SK-N-SH (cell line): ENCODE measurements around the gene PAPPA2. TPM values are rescaled to one million over a fixed set of nuclear protein-coding genes. Genes with fewer than 3 reads are reported as not detected.

Source experiments
- CTCF ChIA-PET: fragments of 300-600, 350-600 bp; formaldehyde crosslinking; extraction: SDS; loops from one replicate; lab custom pipeline; 2021; lab: Yijun Ruan, JAX
- POLR2A ChIA-PET: fragments of 350-600 bp; sonication (Branson Sonifier 250); formaldehyde crosslinking; extraction: SDS; loops from one replicate; lab custom pipeline; 2020; ENCODE audit warnings: antibody characterized with exemption, inconsistent platforms; lab: Yijun Ruan, JAX
- DNase-seq: peaks from one replicate; pipeline ENCODE4 v3.0.0; 2012
- H2AFZ ChIP-seq: fragments of 200-600 bp; sonication (generic); 2 replicates; pipeline ENCODE4 v1.8.1; 2016; ENCODE audit warnings: antibody characterized with exemption, mild to moderate bottlenecking, low read depth
- H3F3A ChIP-seq: fragments of 200-600 bp; sonication (generic); replicated peaks from 2 replicates; pipeline ENCODE3; 2016; ENCODE audit warnings: antibody characterized with exemption, mild to moderate bottlenecking; ENCODE audit not compliant: insufficient read depth
- H3K27ac ChIP-seq, 2 experiments: fragments of 200-500 bp in 1 of 2; fragments of 200-600 bp in 1 of 2; sonication (Bioruptor generic) in 1 of 2; sonication (generic), shearing (Covaris generic) in 1 of 2; 2 replicates each; pipeline versions ENCODE4 v1.5.1 to v1.6.1; 2014 to 2016; ENCODE audit warnings: low read depth in 2 of 2, inconsistent platforms in 1 of 2, low read length in 1 of 2, mild to moderate bottlenecking in 1 of 2, mixed read lengths in 1 of 2
- H3K27me3 ChIP-seq: fragments of 200-600 bp; sonication (generic), shearing (Covaris generic); 2 replicates; pipeline ENCODE4 v1.6.1; 2016; ENCODE audit warnings: mixed run types; ENCODE audit not compliant: insufficient read depth
- H3K36me3 ChIP-seq, 2 experiments: fragments of 200-500 bp in 1 of 2; fragments of 200-600 bp in 1 of 2; sonication (Bioruptor generic) in 1 of 2; sonication (generic) in 1 of 2; replicated peaks in 1 of 2; 2 replicates each; pipeline versions ENCODE3 to v1.5.1; 2014 to 2016; ENCODE audit warnings: low read length in 1 of 2, mild to moderate bottlenecking in 1 of 2; ENCODE audit not compliant: insufficient read depth in 2 of 2, control insufficient read depth in 1 of 2
- H3K4me1 ChIP-seq, 2 experiments: fragments of 200-500 bp in 1 of 2; fragments of 200-600 bp in 1 of 2; sonication (Bioruptor generic) in 1 of 2; sonication (generic), shearing (Covaris generic) in 1 of 2; 2 replicates each; pipeline versions ENCODE4 v1.5.1 to v1.6.1; 2014 to 2016; ENCODE audit warnings: low read depth in 1 of 2, low read length in 1 of 2, mixed run types in 1 of 2; ENCODE audit not compliant: insufficient read depth in 2 of 2, control insufficient read depth in 1 of 2
- H3K4me2 ChIP-seq: fragments of 200-600 bp; sonication (generic), shearing (Covaris generic); 2 replicates; pipeline ENCODE4 v1.6.1; 2017; ENCODE audit warnings: mixed run types
- H3K4me3 ChIP-seq, 2 experiments: fragments of 200-500 bp in 1 of 2; fragments of 200-600 bp in 1 of 2; sonication (Bioruptor generic) in 1 of 2; sonication (generic), shearing (Covaris generic) in 1 of 2; 2 replicates each; pipeline versions ENCODE4 v1.5.1 to v1.8.1; 2014 to 2016; ENCODE audit warnings: low read depth in 2 of 2, inconsistent platforms in 1 of 2, low read length in 1 of 2, mild to moderate bottlenecking in 1 of 2, mixed read lengths in 1 of 2, moderate library complexity in 1 of 2
- H3K79me2 ChIP-seq: fragments of 200-600 bp; sonication (generic); 2 replicates; pipeline ENCODE4 v1.8.1; 2017; ENCODE audit warnings: mild to moderate bottlenecking; ENCODE audit not compliant: insufficient read depth
- H3K9ac ChIP-seq: fragments of 200-600 bp; sonication (generic); 2 replicates; pipeline ENCODE4 v1.6.1; 2017; ENCODE audit warnings: mixed run types
- H3K9me2 ChIP-seq: fragments of 200-600 bp; sonication (generic); 2 replicates; pipeline ENCODE4 v1.6.1; 2017; ENCODE audit warnings: mixed run types
- H3K9me3 ChIP-seq: fragments of 200-600 bp; sonication (generic); 2 replicates; pipeline ENCODE4 v1.6.1; 2017; ENCODE audit warnings: mixed run types, mild to moderate bottlenecking, moderate library complexity
- H4K20me1 ChIP-seq: fragments of 200-600 bp; sonication (generic); 2 replicates; pipeline ENCODE4 v1.6.1; 2017; ENCODE audit warnings: mild to moderate bottlenecking, mixed run types; ENCODE audit not compliant: insufficient read depth
- ELF1 ChIP-seq: IDR thresholded peaks from 2 replicates; pipeline ENCODE4 v1.4.0; 2012
- GABPA ChIP-seq: IDR thresholded peaks from 2 replicates; pipeline ENCODE4 v1.4.0; 2012; ENCODE audit warnings: low read depth, mild to moderate bottlenecking
- GATA2 ChIP-seq: sonication (generic); formaldehyde crosslinking; IDR thresholded peaks from 2 replicates; pipeline ENCODE4 v1.5.0; 2020; ENCODE audit warnings: mild to moderate bottlenecking, missing genetic modification reagents
- MAX ChIP-seq: IDR thresholded peaks from 2 replicates; pipeline ENCODE4 v1.4.0; 2012; ENCODE audit warnings: low read depth
- MEF2A ChIP-seq: IDR thresholded peaks from 2 replicates; pipeline ENCODE4 v1.4.0; 2012; ENCODE audit warnings: low read depth, borderline replicate concordance
- NFIC ChIP-seq: IDR thresholded peaks from 2 replicates; pipeline ENCODE4 v1.4.0; 2012; ENCODE audit warnings: borderline replicate concordance
- NRF1 ChIP-seq: IDR thresholded peaks from 2 replicates; pipeline ENCODE4 v1.6.1; 2012; ENCODE audit warnings: low read depth, mild to moderate bottlenecking, low read length
- RXRA ChIP-seq: IDR thresholded peaks from 2 replicates; pipeline ENCODE4 v1.4.0; 2012; ENCODE audit warnings: low read depth, mild to moderate bottlenecking, borderline replicate concordance
- SIN3A ChIP-seq: IDR thresholded peaks from 2 replicates; pipeline ENCODE4 v1.6.1; 2012; ENCODE audit warnings: low read depth, mild to moderate bottlenecking, low read length, moderate library complexity, borderline replicate concordance
- TAF1 ChIP-seq: IDR thresholded peaks from 2 replicates; pipeline ENCODE4 v1.6.1; 2012; ENCODE audit warnings: low read depth, mild to moderate bottlenecking, low read length, moderate library complexity, borderline replicate concordance
- TCF12 ChIP-seq: IDR thresholded peaks from 2 replicates; pipeline ENCODE4 v1.4.0; 2012
- USF1 ChIP-seq: IDR thresholded peaks from 2 replicates; pipeline ENCODE4 v1.4.0; 2012; ENCODE audit warnings: low read depth, borderline replicate concordance
- WGBS: methylation state at CpG from one replicate; pipeline ENCODE4 v1.1.6; 2017; ENCODE audit warnings: low lambda C conversion rate; 5-methylcytosine and 5-hydroxymethylcytosine counted together
- polyA plus RNA-seq, 3 experiments: library from polyadenylated mRNA; depleted of rRNA; stranded (reverse); fragments of >200 nt; gene quantifications; 2 replicates each; pipeline ENCODE4 v1.2.3, GENCODE V29; 2012
- TF ChIP-seq, protein P1 (sequence below): IDR thresholded peaks from 2 replicates; pipeline ENCODE4 v1.4.0; 2012; ENCODE audit warnings: low read depth, borderline replicate concordance
- TF ChIP-seq, protein P2 (sequence below): fragments of 200-600 bp; sonication (generic); IDR thresholded peaks from 2 replicates; pipeline ENCODE4 v1.6.1; 2017; ENCODE audit warnings: antibody characterized with exemption, mild to moderate bottlenecking, moderate library complexity
- TF ChIP-seq, protein P3 (sequence below): IDR thresholded peaks from 2 replicates; pipeline ENCODE4 v1.6.1; 2012; ENCODE audit warnings: mild to moderate bottlenecking, low read depth, low read length, moderate library complexity

The PAPPA2 gene
- polyA plus RNA-seq, 1 of the 3 experiments (the other 2 are of a cell fraction) = 0.02 TPM

- H3K79me2 ChIP-seq = no peaks in the 10 kb centered on the region
- H3K27me3 ChIP-seq = no peaks in the 10 kb centered on the region
- TF ChIP-seq ELF1 (no peak), USF1 (no peak), TCF12 (no peak), RXRA (no peak)
- TF ChIP-seq, protein P1, sequence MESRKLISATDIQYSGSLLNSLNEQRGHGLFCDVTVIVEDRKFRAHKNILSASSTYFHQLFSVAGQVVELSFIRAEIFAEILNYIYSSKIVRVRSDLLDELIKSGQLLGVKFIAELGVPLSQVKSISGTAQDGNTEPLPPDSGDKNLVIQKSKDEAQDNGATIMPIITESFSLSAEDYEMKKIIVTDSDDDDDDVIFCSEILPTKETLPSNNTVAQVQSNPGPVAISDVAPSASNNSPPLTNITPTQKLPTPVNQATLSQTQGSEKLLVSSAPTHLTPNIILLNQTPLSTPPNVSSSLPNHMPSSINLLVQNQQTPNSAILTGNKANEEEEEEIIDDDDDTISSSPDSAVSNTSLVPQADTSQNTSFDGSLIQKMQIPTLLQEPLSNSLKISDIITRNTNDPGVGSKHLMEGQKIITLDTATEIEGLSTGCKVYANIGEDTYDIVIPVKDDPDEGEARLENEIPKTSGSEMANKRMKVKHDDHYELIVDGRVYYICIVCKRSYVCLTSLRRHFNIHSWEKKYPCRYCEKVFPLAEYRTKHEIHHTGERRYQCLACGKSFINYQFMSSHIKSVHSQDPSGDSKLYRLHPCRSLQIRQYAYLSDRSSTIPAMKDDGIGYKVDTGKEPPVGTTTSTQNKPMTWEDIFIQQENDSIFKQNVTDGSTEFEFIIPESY = no peak
- no peak overlapping the region for H3K4me3 ChIP-seq
- H2AFZ ChIP-seq = no peak overlapping the region
- no peaks in the 10 kb centered on the region for H3K9me2 ChIP-seq
- WGBS = 16% methylated on average over 3 of the region's 3 CpGs
- H3F3A ChIP-seq = no peaks in the 10 kb centered on the region
- H3K9ac ChIP-seq = no peak overlapping the region
- H3K4me1 ChIP-seq = no peaks in the 10 kb centered on the region; a peak in 1 of 4 replicates
- no peaks in the 10 kb centered on the region for H3K9me3 ChIP-seq
- DNase-seq = no peak
- H3K4me2 ChIP-seq = no peak overlapping the region
- peaks cover 0 to 4% of the 10 kb centered on the region in 2 experiments for H3K36me3 ChIP-seq
- no peak overlapping the region for H3K27ac ChIP-seq
- CTCF ChIA-PET = interaction anchor here (0.6 to 2.2 kb wide), 4 partner anchors 8 to 1057 kb away, joined by 3 to 6 read pairs (median 4); no protein-coding TSS in a partner anchor
- POLR2A ChIA-PET = no interaction called here
- H4K20me1 ChIP-seq = no peaks in the 10 kb centered on the region
Observed at GRCh38 chr1:176888471-176889032, 425.6 kb downstream of the PAPPA2 start.

DNA sequence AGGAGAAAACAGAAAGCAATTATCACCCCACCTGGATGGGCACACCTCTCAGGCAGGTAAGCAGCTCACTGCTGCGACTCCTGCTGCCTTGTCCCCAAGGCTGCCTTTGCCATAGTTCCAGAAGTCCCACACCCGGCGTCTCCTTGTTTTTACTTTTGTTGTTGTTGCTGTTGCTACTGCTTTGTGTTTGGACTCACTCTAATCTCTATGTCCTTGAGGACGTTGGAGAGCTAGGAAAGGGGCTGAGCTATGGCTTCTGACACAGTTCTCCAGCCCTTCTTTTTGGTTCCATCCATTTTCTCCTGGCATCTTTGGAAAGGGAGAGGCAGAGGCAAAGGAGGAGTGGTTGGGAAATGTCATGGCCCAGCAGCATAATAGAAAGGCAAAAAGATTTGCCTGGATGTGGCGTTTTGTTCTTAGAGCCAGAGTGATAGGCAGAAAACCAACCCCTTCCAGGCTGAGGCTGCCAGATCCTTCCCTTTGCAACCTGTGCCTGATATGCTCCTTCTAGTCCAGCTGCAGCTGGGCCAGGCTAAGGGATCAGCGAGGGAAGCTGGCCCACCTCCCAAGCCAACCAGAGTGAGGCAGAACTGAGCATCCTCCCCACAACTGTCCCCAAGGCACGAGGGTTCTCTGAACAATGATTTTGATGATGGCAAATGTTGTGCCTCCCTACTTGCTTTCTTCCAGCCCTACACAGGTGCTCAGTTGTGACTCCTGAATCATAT, 430.8 kb downstream of the PAPPA2 start:
- POLR2A ChIA-PET = interaction anchor here (0.6 kb wide), 1 partner anchor 1229 kb away, joined by 3 read pairs; no protein-coding TSS in a partner anchor
- Histone ChIP-seq H4K20me1 (no peaks in the 10 kb centered on the region), H3K4me2 (no peak overlapping the region), H3K4me1 (peaks cover 0 to 7% of the 10 kb centered on the region in 2 experiments; a peak in 2 of 4 replicates), H3F3A (no peaks in the 10 kb centered on the region), H3K79me2 (no peaks in the 10 kb centered on the region), H2AFZ (no peak overlapping the region), H3K36me3 (peaks cover 0 to 2% of the 10 kb centered on the region in 2 experiments), H3K27me3 (no peaks in the 10 kb centered on the region), H3K9me3 (no peaks in the 10 kb centered on the region), H3K4me3 (no peak overlapping the region), H3K9me2 (no peaks in the 10 kb centered on the region), H3K9ac (no peak overlapping the region), H3K27ac (no peak overlapping the region)
- CTCF ChIA-PET = interaction anchor here (0.7 to 8.0 kb wide), 7 partner anchors 11 to 1520 kb away, joined by 3 to 131 read pairs (median 6); no protein-coding TSS in a partner anchor
- DNase-seq = no peak
- WGBS = 32% methylated on average over 7 of the region's 7 CpGs
- TF ChIP-seq NFIC (no peak), TAF1 (no peak), GABPA (no peak), MEF2A (no peak), USF1 (no peak), MAX (no peak), TCF12 (no peak), NRF1 (no peak), ELF1 (no peak), GATA2 (CRISPR knock-in tag) (no peak), SIN3A (no peak)
- TF ChIP-seq, protein P2, sequence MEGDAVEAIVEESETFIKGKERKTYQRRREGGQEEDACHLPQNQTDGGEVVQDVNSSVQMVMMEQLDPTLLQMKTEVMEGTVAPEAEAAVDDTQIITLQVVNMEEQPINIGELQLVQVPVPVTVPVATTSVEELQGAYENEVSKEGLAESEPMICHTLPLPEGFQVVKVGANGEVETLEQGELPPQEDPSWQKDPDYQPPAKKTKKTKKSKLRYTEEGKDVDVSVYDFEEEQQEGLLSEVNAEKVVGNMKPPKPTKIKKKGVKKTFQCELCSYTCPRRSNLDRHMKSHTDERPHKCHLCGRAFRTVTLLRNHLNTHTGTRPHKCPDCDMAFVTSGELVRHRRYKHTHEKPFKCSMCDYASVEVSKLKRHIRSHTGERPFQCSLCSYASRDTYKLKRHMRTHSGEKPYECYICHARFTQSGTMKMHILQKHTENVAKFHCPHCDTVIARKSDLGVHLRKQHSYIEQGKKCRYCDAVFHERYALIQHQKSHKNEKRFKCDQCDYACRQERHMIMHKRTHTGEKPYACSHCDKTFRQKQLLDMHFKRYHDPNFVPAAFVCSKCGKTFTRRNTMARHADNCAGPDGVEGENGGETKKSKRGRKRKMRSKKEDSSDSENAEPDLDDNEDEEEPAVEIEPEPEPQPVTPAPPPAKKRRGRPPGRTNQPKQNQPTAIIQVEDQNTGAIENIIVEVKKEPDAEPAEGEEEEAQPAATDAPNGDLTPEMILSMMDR = no peak
- TF ChIP-seq, protein P3, sequence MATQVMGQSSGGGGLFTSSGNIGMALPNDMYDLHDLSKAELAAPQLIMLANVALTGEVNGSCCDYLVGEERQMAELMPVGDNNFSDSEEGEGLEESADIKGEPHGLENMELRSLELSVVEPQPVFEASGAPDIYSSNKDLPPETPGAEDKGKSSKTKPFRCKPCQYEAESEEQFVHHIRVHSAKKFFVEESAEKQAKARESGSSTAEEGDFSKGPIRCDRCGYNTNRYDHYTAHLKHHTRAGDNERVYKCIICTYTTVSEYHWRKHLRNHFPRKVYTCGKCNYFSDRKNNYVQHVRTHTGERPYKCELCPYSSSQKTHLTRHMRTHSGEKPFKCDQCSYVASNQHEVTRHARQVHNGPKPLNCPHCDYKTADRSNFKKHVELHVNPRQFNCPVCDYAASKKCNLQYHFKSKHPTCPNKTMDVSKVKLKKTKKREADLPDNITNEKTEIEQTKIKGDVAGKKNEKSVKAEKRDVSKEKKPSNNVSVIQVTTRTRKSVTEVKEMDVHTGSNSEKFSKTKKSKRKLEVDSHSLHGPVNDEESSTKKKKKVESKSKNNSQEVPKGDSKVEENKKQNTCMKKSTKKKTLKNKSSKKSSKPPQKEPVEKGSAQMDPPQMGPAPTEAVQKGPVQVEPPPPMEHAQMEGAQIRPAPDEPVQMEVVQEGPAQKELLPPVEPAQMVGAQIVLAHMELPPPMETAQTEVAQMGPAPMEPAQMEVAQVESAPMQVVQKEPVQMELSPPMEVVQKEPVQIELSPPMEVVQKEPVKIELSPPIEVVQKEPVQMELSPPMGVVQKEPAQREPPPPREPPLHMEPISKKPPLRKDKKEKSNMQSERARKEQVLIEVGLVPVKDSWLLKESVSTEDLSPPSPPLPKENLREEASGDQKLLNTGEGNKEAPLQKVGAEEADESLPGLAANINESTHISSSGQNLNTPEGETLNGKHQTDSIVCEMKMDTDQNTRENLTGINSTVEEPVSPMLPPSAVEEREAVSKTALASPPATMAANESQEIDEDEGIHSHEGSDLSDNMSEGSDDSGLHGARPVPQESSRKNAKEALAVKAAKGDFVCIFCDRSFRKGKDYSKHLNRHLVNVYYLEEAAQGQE = no peak
